Upper lobe of left lung (tissue), 4 donors: ENCODE data around the gene AEBP2.

Experiments
- EP300 ChIP-seq, 4 donors: sonication (generic); formaldehyde crosslinking; IDR thresholded peaks; one replicate each; pipeline ENCODE4 v1.5.1; 2017; ENCODE audit warnings: antibody characterized with exemption in 4 of 4, control low read depth in 2 of 4
- POLR2AphosphoS5 ChIP-seq, 2 donors: sonication (generic); formaldehyde crosslinking; IDR thresholded peaks; one replicate each; pipeline ENCODE4 v1.5.1; 2017; ENCODE audit warnings: antibody characterized with exemption in 2 of 2
- TF ChIP-seq, protein P1 (sequence below), 6 experiments: fragments of 450-650 bp in 4 of 6; fragments of 200-600 bp in 2 of 6; sonication (generic) in 2 of 6; IDR thresholded peaks; one replicate each; pipeline ENCODE4 v1.5.1; 2016 to 2019; ENCODE audit warnings: antibody characterized with exemption in 6 of 6

DNA sequence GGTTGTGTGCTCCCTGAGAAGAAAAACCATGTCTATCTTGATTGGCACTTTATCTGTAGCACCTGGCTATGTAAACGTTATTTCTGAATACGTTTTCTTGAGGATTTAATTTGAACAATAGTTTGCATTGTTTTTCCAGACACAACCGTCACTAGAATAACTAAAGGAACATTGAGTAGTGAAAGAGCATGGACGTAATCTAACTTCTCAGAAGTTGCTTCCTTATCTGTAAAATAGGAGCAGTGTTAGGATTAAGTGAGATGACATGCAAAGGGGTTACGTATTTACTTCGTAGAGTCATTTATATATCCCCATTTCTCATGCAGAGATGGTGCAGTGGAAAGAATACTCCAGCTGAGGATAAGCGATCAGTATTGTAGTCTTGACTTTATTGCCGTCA lies 8.1 kb downstream of the AEBP2 start:
- TF ChIP-seq, protein P1, sequence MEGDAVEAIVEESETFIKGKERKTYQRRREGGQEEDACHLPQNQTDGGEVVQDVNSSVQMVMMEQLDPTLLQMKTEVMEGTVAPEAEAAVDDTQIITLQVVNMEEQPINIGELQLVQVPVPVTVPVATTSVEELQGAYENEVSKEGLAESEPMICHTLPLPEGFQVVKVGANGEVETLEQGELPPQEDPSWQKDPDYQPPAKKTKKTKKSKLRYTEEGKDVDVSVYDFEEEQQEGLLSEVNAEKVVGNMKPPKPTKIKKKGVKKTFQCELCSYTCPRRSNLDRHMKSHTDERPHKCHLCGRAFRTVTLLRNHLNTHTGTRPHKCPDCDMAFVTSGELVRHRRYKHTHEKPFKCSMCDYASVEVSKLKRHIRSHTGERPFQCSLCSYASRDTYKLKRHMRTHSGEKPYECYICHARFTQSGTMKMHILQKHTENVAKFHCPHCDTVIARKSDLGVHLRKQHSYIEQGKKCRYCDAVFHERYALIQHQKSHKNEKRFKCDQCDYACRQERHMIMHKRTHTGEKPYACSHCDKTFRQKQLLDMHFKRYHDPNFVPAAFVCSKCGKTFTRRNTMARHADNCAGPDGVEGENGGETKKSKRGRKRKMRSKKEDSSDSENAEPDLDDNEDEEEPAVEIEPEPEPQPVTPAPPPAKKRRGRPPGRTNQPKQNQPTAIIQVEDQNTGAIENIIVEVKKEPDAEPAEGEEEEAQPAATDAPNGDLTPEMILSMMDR (IDR thresholded peaks at IDR 0.05), result no peak
- no peak for TF ChIP-seq POLR2AphosphoS5 (IDR thresholded peaks at IDR 0.05)
- no peak for TF ChIP-seq EP300 (IDR thresholded peaks at IDR 0.05)
